Left lung (tissue), 14 donors: ENCODE results near the gene GLO1. TPM values are rescaled to one million over a fixed set of nuclear protein-coding genes. Genes with fewer than 3 reads are reported as not detected.

ENCODE experiments used
- ATAC-seq: fragments of 200-7000 bp; cut with Tn5 transposase; one replicate; pipeline ENCODE4 v1.9.1; 2020; ENCODE audit warnings: moderate library complexity
- DNase-seq, 4 donors: peaks; one replicate each; pipeline ENCODE4 v3.0.0-alpha.2; 2013 to 2020
- H3K27ac ChIP-seq, 2 donors: fragments of 200-600 bp; sonication (generic) in 1 of 2; one replicate each; pipeline versions ENCODE4 v1.5.0 to v1.8.0; 2020 to 2021
- H3K27me3 ChIP-seq, 2 donors: fragments of 200-600 bp; sonication (generic) in 1 of 2; one replicate each; pipeline versions ENCODE4 v1.5.0 to v1.8.0; 2020 to 2021
- H3K36me3 ChIP-seq, 2 donors: fragments of 200-600 bp; sonication (generic) in 1 of 2; one replicate each; pipeline versions ENCODE4 v1.5.0 to v1.8.0; 2020 to 2021
- H3K4me1 ChIP-seq, 2 donors: fragments of 200-600 bp; one replicate each; pipeline ENCODE4 v1.8.0; 2021
- H3K4me3 ChIP-seq, 2 donors: fragments of 200-600 bp; sonication (generic) in 1 of 2; one replicate each; pipeline versions ENCODE4 v1.5.0 to v1.8.0; 2020 to 2021; ENCODE audit warnings: mild to moderate bottlenecking in 1 of 2
- H3K9me3 ChIP-seq, 2 donors: fragments of 200-600 bp; sonication (generic) in 1 of 2; one replicate each; pipeline versions ENCODE4 v1.5.0 to v1.8.0; 2020 to 2021
- intact Hi-C, 2 donors: fragments of 100-400 bp; cut with DNase I; formaldehyde crosslinking; loops; one replicate each; pipeline versions ENCODE4 v1.11.2 to v1.14.2; 2022
- long read RNA-seq, 12 donors: library from polyadenylated mRNA in 2 of 12; unstranded in 2 of 12; transcript quantifications; one replicate each; pipeline ENCODE4 v2.0.0 and lab custom pipeline, GENCODE V29; 2019 to 2026
- polyA plus RNA-seq, 6 donors: library from polyadenylated mRNA; unstranded; fragments of 120-200 nt; gene quantifications; one replicate each; pipeline ENCODE4 v1.2.1, GENCODE V29; 2013; ENCODE audit not compliant: insufficient read length in 6 of 6
- total RNA-seq, 2 donors: library from RNA; stranded (reverse); fragmentation: NEBNext Ultra II Directional; extraction: Animal tissue kit (Norgen Biotek cat#: 25700); gene quantifications; one replicate each; pipeline ENCODE4 v1.2.1, GENCODE V29; 2021
- TF ChIP-seq, protein P1 (sequence below), 2 donors: fragments of 200-600 bp; sonication (generic) in 1 of 2; IDR thresholded peaks; one replicate each; pipeline versions ENCODE4 v1.5.0 to v1.8.0; 2021; ENCODE audit warnings: antibody characterized with exemption in 2 of 2
- donor health status: DM: no; HTN: yes; CAD: no.
- donor health status: DM: no; HTN: no; CAD: no.

GLO1 gene
- total RNA-seq = 10 to 100 TPM; 88.8 to 99.6 TPM
- polyA plus RNA-seq = 100 to 1,000 TPM; 109 to 130 (median 127) TPM
- long read RNA-seq, donor 1, transcript GLO1-201 (6 exons, 2,012 nt) = major isoform, 59 of 76 reads
- long read RNA-seq, donor 1, partial matches to known transcripts = 16 of 76 reads
- long read RNA-seq, donor 1, other reads (novel, unspliced or antisense) = 0 of 76 reads
- long read RNA-seq, donor 2, transcript GLO1-201 (6 exons, 2,012 nt) = major isoform, 17 of 30 reads
- long read RNA-seq, donor 2, partial matches to known transcripts = 11 of 30 reads
- long read RNA-seq, donor 2, other reads (novel, unspliced or antisense) = 0 of 30 reads
- long read RNA-seq, donor 3, transcript GLO1-201 (6 exons, 2,012 nt) = major isoform, 49 of 81 reads
- long read RNA-seq, donor 3, partial matches to known transcripts = 31 of 81 reads
- long read RNA-seq, donor 3, other reads (novel, unspliced or antisense) = 0 of 81 reads
- long read RNA-seq, donor 4, transcript GLO1-201 (6 exons, 2,012 nt) = major isoform, 44 of 66 reads
- long read RNA-seq, donor 4, partial matches to known transcripts = 18 of 66 reads
- long read RNA-seq, donor 4, other reads (novel, unspliced or antisense) = 4 of 66 reads
- long read RNA-seq, donor 5, transcript GLO1-201 (6 exons, 2,012 nt) = major isoform, 39 of 48 reads
- long read RNA-seq, donor 5, partial matches to known transcripts = 9 of 48 reads
- long read RNA-seq, donor 5, other reads (novel, unspliced or antisense) = 0 of 48 reads
- long read RNA-seq, donor 6, transcript GLO1-201 (6 exons, 2,012 nt) = major isoform, 49 of 59 reads
- long read RNA-seq, donor 6, partial matches to known transcripts = 9 of 59 reads
- long read RNA-seq, donor 6, other reads (novel, unspliced or antisense) = 0 of 59 reads
- long read RNA-seq, donor 7, transcript GLO1-201 (6 exons, 2,012 nt) = major isoform, 23 of 23 reads
- long read RNA-seq, donor 7, partial matches to known transcripts = 0 of 23 reads
- long read RNA-seq, donor 7, other reads (novel, unspliced or antisense) = 0 of 23 reads
- long read RNA-seq, donor 8, transcript GLO1-201 (6 exons, 2,012 nt) = major isoform, 23 of 24 reads
- long read RNA-seq, donor 8, partial matches to known transcripts = 0 of 24 reads
- long read RNA-seq, donor 8, other reads (novel, unspliced or antisense) = 0 of 24 reads
- long read RNA-seq, donor 9 = 0 reads
- long read RNA-seq, donor 10, transcript GLO1-201 (6 exons, 2,012 nt) = major isoform, 23 of 29 reads
- long read RNA-seq, donor 10, partial matches to known transcripts = 2 of 29 reads
- long read RNA-seq, donor 10, other reads (novel, unspliced or antisense) = 4 of 29 reads
- long read RNA-seq, donor 11, transcript GLO1-201 (6 exons, 2,012 nt) = major isoform, 57 of 75 reads
- long read RNA-seq, donor 11, partial matches to known transcripts = 16 of 75 reads
- long read RNA-seq, donor 11, other reads (novel, unspliced or antisense) = 0 of 75 reads
- long read RNA-seq, donor 12, transcript GLO1-201 (6 exons, 2,012 nt) = major isoform, 28 of 29 reads
- long read RNA-seq, donor 12, partial matches to known transcripts = 0 of 29 reads
- long read RNA-seq, donor 12, other reads (novel, unspliced or antisense) = 0 of 29 reads

DNA sequence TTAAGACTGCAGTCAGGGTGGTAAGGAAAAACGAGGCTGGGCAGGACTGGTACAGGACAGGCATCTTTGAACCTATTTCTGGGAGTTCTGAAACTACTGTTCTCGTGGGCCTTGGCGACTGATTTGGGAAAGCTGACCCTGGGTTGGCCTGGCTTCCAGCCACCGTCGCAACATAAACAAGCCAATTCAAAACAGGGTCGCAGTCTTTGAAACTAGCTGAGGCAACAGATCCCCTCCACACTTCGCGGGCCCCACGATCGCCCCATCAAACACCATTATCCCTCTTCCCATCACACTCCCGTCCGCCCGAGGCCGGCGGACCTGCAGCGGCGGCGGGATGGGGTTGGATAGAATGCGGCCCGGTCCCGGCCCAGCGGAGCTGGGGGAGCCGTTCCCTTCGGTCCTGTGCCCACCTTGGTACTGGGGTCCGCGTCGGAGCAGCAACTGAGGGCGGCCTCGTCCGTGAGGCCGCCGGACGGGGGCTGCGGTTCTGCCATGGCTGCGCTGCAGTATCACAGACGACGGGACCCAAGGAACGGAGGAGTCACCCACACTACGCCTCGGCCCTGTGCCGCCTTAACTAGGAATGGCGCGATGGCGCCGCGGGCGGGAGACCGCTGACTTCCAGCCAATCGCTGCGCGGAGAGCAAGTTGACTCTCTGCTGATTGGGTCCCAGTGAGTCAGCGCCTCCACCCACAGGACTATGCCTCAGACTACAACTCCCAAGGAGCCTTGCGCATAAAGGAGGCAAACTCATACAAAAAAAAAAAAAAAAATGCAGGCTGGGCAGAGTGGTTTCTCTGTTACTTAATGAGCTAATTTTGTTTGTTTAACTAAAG lies at the start of gene GLO1:
Gene GLO1 (minus strand): TSS at position 588 of the 840 bp plus-strand sequence. CDS start 91 bp downstream, at position 497.
- TF ChIP-seq, protein P1, sequence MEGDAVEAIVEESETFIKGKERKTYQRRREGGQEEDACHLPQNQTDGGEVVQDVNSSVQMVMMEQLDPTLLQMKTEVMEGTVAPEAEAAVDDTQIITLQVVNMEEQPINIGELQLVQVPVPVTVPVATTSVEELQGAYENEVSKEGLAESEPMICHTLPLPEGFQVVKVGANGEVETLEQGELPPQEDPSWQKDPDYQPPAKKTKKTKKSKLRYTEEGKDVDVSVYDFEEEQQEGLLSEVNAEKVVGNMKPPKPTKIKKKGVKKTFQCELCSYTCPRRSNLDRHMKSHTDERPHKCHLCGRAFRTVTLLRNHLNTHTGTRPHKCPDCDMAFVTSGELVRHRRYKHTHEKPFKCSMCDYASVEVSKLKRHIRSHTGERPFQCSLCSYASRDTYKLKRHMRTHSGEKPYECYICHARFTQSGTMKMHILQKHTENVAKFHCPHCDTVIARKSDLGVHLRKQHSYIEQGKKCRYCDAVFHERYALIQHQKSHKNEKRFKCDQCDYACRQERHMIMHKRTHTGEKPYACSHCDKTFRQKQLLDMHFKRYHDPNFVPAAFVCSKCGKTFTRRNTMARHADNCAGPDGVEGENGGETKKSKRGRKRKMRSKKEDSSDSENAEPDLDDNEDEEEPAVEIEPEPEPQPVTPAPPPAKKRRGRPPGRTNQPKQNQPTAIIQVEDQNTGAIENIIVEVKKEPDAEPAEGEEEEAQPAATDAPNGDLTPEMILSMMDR (IDR thresholded peaks at IDR 0.05) = no peak
- DNase-seq (peak; percentile 97 to 99 (median 98)), ATAC-seq (peak; percentile 100)
- H3K36me3 ChIP-seq = no peaks in the 10 kb centered on the region
- peaks cover 0 to 9% of the 10 kb centered on the region in 2 donors for H3K4me1 ChIP-seq
- peak within 1 kb of the TSS; percentile 53 to 65 for H3K4me3 ChIP-seq
- peaks cover 0 to 15% of the 10 kb centered on the region in 2 donors for H3K9me3 ChIP-seq
- intact Hi-C loops = no loop called here
- H3K27ac ChIP-seq = peak within 1 kb of the TSS; percentile 90 to 94
- H3K27me3 ChIP-seq = no peaks in the 10 kb centered on the region

DNA sequence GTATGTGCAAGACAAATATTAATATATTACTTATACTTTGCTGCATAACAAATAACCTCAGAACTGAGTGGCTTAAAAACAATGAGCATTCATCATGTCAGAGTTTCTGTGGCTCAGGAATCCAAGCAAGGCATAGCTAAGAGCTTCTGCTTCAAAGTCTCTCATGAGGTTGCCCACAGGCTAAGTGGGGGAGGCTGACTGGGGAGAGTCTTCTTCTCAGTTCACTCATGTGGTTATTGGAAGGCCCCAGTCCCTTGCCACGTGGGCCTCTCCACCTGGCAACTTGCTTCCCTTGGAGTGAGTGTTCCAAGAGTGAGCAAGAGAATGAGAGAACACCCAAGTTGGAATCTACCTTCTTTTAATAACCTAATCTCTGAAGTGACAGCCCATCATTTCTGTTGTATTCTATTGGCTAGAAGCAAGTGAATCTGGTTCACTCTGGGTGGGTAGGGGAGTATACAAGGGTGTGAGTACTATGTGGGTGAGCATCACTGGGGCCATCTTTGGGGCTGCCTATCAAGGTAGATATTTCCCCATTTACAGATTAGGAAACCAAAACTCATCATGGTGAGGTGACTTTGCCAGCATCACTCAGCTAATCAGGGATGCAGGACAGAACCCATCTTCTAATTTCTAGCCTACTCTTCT lies 48.1 kb upstream of the GLO1 start:
- intact Hi-C loops = no loop called here
- Histone ChIP-seq H3K4me1 (no peaks in the 10 kb centered on the region), H3K9me3 (no peaks in the 10 kb centered on the region), H3K27me3 (no peaks in the 10 kb centered on the region), H3K4me3 (no peak overlapping the region), H3K27ac (no peak overlapping the region), H3K36me3 (no peaks in the 10 kb centered on the region)
- ATAC-seq (no peak), DNase-seq (no peak)
- TF ChIP-seq, protein P1 (IDR thresholded peaks at IDR 0.05) = no peak

- no peak for ATAC-seq
- H3K27me3 ChIP-seq = no peaks in the 10 kb centered on the region
- H3K9me3 ChIP-seq = no peaks in the 10 kb centered on the region
- intact Hi-C loops = no loop called here
- H3K4me1 ChIP-seq = no peaks in the 10 kb centered on the region
- H3K36me3 ChIP-seq = no peaks in the 10 kb centered on the region
- no peak overlapping the region for H3K4me3 ChIP-seq
- DNase-seq = no peak
- H3K27ac ChIP-seq = no peak overlapping the region
- TF ChIP-seq, protein P1 (IDR thresholded peaks at IDR 0.05) = no peak
These were observed 46.5 kb upstream of the GLO1 start for GRCh38 chr6:38749473-38749872.

DNA sequence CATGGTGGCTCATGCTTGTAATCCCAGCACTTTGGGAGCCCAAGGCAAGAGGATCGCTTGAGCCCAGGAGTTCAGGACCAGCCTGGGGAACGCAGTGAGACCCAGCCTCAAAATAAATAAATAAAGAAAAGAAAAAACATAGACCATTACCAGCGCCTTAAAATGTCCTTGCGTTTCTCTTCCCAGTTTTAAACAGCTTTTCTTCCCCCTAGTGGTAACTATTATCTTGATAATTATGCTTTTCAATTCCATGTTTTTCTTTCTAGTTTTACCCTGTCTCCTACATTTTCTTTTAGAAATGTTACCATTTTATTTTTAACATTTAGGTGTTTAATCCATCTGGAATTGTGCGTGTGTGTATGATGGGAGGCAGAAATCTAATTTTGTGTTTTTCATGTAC lies 36.6 kb upstream of the GLO1 start:
- H3K4me1 ChIP-seq = no peaks in the 10 kb centered on the region
- no peak for ATAC-seq
- H3K4me3 ChIP-seq = no peak overlapping the region
- peaks cover 0 to 7% of the 10 kb centered on the region in 2 donors for H3K9me3 ChIP-seq
- no peak overlapping the region for H3K27ac ChIP-seq
- intact Hi-C loops = no loop called here
- no peak for DNase-seq
- H3K36me3 ChIP-seq = no peaks in the 10 kb centered on the region
- TF ChIP-seq, protein P1 (IDR thresholded peaks at IDR 0.05) = peak; percentile 30
- H3K27me3 ChIP-seq = no peaks in the 10 kb centered on the region
